Measurements from ENCODE around the gene SH3BP2.

Gene SH3BP2

GRCh38 chr4:2856266-2856665, 63.4 kb downstream of the SH3BP2 start:
- no peak for DNase-seq (ENCODE audit: low read depth)

- DNase-seq (ENCODE audit: low read depth): no peak
These were observed 64.6 kb downstream of the SH3BP2 start for GRCh38 chr4:2857349-2857927.

- DNase-seq (ENCODE audit: low read depth): no peak
These were observed 65.7 kb downstream of the SH3BP2 start for GRCh38 chr4:2858451-2859217.

DNA sequence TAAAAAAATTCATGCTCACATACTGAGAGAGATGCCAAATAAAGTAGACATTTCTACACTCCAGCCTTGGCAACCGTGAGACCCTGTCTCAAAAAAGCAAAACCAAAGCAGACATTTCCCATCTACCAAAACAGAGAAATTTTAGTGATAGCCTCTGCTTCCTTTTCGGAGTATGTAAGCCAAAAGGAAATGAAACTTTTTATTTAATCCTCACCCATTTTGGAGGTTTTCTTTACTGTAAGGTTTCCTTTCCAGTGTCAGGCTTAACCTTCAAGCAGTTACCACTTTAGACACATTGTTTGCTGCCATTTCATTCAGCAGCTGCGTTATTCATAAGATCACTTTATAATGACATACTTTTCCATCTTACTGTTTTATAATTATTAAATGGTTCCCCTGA, 66.6 kb downstream of the SH3BP2 start:
- no peak for DNase-seq (ENCODE audit: low read depth)

DNA sequence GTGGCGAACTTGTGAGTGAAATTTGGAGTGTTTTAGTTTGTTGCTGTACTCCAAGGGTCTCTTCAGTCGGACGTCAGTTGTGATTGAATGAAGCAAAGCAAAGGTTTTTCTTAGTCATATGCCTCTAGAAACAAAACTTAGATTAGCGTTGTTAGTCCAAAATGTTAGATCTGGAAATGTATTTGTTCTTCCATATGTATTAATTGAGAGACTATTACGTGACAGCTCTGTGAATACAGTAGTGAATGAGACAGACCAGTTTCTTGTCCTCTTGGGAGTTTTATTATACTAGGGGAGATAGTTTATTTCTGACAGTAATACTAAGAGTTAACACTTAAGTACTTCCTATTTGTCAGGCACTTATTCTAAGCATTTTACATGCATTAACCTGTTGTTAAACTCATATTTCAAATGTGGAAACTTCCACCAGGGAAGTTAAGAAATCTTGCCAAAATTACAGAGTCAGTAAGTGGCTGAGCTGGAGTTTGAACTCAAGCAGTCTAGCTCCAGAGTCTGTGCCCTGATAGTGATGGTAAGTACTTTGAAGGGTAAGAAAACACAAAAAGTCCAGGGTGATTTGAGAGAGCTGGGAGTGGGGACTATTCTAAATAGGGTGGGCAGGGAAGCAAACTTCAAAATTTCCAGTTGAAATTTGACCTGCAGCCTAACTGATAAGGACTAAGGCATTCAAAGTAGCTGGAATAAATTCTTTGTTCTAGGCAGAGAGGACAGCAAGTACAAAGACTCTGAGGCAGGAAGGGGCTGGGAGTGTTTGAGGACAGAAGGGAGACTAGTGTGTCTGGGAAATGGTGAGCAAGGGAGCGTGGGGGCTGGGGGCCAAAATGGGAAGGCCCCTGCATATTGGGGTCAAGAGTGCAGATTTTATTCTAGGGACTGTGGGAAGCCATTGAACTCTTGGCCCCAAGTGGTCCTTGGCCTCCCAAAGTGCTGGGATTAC, 67.8 kb downstream of the SH3BP2 start:
- DNase-seq (ENCODE audit: low read depth): no peak

DNA sequence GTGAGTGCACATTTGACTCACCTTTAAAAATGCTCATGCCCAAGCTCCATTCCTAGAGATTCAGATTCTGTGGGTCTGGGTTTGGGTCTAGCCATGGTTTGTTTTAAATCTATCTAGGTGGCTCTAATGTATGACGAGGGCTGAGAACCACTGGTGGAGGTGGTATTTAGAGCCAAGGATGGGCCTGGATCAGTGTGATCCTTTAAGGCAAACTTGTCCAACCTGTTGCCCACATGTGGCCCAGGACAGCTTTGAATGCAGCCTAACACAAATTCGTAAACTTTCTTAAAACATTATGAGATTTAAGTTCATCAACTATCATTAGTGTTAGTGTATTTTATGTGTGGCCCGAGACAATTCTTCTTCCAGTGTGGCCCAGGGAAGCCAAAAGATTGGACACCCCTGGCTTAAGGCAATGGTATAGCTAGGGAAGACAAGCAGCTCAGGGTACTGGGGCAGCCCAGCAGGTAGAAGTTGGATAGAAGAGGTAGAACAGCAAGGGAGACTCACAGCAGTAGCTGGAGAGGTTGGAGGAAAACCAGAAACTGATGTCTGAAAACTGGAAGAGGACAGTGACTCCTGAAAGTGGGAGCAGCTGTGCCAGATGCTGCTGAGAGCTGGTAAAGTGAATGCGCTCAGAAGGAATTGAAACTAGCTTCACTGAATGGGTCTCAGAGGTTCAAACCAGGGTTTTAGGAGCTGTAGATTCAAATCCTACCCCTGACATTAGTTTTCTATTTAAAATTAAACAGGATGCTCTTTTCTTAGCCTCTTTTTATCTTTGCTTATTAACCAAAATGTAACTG, 68.9 kb downstream of the SH3BP2 start:
- DNase-seq (ENCODE audit: low read depth): no peak

DNA sequence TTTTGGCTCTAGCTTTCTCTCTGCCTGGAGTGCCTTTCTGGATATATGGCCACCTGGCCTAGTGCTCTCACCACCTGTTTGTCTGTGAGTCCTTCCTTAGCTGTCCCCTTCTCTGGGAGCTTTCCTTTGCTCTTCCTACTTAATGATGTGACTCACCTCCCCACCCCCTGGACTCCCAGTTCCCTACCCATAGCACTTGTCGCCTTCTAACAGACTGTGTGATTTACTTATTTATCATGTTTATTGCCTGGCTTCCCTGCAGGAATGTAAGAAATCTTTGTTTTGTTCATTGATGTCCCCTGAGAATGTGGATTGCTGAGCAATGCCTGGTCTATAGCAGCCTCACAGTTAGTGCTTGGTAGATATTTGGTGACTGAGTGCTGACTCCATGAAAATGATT, 69.6 kb downstream of the SH3BP2 start:
- DNase-seq (ENCODE audit: low read depth): no peak

- no peak for DNase-seq (ENCODE audit: low read depth)
These were observed 70.8 kb downstream of the SH3BP2 start for GRCh38 chr4:2863649-2864048.

DNA sequence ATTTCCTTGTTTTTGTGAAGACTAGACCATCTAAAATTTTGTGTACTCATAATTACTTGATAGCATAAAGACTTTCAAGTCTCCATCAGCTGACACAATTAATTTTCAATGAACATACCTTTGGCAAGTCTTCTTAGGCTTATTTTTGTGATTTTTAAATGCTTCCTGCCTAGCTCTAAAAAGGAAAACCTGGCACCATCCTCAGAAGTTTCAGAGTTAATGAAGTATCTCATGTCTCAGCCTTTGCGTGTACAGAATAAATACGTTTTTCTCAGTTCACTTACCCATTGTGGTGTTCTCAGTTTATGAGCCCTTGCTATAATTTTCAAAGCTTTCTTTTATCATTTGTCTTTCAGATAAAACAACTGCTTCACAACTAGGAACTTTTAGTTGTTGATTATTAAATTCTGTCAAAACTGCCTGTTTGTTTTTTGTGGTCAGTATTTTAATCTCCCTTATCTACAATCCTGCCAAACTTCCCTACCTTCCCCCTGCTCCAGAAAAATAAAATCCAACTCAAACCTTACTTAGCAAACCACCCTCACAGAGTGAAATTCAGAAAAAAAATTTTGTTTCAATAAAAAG, 72.4 kb downstream of the SH3BP2 start:
- no peak for DNase-seq (ENCODE audit: low read depth)

GRCh38 chr4:2866160-2866861, 73.4 kb downstream of the SH3BP2 start:
- no peak for DNase-seq (ENCODE audit: low read depth)

DNA sequence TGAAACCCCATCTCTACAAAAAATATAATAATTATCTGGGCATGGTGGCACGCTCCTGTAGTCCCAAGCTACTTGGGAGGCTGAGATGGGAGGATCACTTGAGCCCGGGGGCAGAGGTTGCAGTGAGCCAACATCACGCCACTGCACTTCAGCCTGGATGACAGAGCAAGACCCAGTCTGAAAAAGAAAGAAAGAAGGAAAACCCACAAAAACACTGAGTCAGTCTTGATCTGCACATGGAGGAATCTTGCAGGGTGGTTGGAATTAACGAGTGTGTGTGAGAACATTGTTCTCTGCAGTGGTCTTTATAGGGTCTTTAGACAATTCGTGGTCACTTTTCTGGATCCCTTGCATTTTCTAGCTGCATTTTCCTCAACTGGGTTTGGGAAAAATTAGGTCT, 74.0 kb downstream of the SH3BP2 start:
- no peak for DNase-seq (ENCODE audit: low read depth)

- DNase-seq (ENCODE audit: low read depth): no peak
These were observed 75.0 kb downstream of the SH3BP2 start for GRCh38 chr4:2867758-2868491.

DNA sequence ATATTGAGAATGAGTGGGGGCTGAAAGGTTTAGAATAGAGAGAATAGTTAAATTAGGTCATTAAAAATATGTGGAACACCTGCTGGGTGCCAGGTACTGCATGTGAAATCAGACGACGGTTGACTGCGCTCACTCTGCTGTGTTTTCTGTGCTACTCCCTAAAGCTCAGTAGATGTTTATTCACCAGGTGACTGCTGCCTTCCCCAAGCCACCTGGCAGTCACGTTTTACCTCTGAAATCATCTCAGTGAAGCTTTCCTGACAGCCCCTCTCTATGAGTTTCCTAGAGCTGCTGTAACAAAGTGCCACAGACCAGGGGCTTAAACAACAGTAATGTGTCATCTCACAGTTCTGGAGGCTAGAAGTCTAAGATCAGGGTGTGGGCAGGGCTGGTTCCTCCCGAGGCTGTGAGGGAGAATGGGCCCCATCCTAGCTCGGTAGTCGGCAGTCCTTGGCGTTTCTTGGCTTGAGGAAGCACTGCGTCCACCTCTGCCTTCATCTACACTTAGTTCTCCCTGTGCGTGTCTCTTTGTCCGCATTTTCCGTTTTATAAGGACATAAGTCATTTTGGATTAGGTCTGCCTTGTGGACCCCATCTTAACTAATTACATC, 76.1 kb downstream of the SH3BP2 start:
- no peak for DNase-seq (ENCODE audit: low read depth)

DNA sequence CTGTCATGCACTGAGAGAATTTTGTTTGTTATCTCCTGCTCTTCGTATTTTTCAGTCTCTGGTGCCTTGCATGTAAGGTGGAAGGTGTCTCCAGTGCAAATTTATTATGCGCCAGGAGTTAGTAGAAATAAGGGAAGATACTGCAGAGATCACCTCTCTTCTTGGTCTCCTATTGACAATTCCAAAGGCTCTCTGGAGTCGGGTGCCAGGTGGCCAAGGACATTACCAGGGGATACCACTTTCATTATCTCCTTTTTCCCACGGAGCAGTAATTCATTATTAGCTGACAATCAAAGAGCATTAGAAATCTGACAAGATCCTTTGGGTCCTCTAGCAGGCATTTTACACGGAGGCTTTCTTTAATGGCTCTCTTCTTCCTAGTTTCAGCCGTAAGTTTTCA, 76.8 kb downstream of the SH3BP2 start:
- no peak for DNase-seq (ENCODE audit: low read depth)

- DNase-seq (ENCODE audit: low read depth): no peak
These were observed 77.2 kb downstream of the SH3BP2 start for GRCh38 chr4:2870082-2870481.

DNA sequence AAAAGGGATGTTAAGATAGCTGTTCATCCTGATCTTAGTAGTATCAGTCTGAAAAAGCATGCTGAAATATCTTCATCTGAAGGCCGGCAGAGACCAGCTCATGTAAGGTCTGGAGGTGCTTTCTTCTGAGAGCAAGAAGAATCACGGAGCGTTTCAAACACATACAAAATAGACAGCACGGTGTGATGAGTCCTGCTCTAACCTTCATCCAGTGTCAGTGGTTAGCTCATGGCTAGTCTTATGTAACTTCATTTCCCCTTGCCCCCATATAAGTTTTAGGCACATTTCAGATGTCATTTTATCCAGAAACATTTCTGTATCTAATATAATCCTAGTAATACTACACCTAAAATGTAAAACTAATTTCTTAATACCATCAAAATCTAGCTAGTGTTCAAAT, 78.6 kb downstream of the SH3BP2 start:
- DNase-seq (ENCODE audit: low read depth): no peak

DNA sequence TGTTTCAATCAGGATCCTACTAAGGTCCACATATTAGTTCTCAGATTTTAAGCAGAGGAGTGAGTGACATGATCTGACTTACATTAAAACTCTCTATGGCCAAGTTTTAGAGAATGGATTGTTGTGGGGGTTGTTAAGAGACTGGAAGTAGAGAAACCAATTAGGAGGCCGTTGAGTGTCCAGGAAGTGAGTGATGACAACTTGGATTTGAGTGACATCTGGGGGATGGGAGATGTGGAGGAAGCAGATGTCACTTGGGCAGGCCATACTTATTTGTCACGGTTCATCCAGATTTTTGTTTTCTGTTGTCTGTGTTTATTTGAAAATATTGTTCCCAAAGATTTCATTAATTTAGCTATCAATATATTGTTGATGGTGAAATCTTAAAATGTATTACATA, 79.0 kb downstream of the SH3BP2 start:
- no peak for DNase-seq (ENCODE audit: low read depth)

GRCh38 chr4:2873329-2873728, 80.4 kb downstream of the SH3BP2 start:
- no peak for DNase-seq (ENCODE audit: low read depth)

DNA sequence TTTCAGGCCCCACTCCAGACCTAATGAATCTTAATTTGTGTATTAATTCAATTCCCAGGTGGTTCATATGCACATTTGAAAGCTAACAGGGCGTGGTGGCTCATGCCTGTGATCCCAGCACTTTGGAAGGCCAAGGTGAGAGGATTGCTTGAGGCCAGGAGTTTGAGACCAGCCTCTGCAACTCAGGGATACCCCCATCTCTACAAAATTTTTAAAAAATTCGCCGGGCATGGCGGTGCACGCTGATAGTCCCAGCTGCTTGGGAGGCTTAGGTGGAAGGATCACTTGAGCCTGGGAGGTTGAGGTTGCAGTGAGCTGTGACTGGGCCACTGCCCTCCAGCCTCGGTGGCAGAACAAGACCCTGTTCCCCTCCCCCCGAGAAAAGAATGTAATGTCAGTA, 82.0 kb downstream of the SH3BP2 start:
- no peak for DNase-seq (ENCODE audit: low read depth)

DNA sequence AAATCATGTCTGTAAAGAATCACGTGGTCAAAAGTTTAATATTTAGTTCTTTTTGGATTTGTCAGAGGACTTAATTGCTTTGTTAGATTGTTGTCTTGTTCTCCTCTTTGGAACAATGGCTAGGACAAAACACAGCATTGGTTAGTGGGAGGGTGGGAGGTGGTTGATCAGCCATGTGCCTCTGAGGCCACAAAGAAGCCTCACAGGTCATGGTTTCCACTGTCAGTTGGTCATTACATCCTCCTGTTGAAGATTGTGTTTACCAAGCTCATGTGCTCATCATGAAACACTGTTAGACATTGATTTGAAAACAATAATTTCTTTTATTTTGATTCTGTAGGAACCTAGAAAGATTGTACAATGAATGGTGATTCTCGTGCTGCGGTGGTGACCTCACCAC, 82.7 kb downstream of the SH3BP2 start:
- DNase-seq (ENCODE audit: low read depth): no peak

Data from stimulated activated CD8-positive, alpha-beta memory T cell treated with anti-CD3 and anti-CD28 coated beads, Interleukin-7, amount 100 ng/mL, for 24 hours (primary cell).